H9 (cell line): ENCODE results near the gene CWC15. TPM values are rescaled to one million over a fixed set of nuclear protein-coding genes. Genes with fewer than 3 reads are reported as not detected.

Source experiments
- DNase-seq: peaks from one replicate; pipeline ENCODE4 v3.0.0-alpha.2; 2017
- H2AFZ ChIP-seq: one replicate; pipeline ENCODE4 v1.6.1; 2013; ENCODE audit warnings: mild to moderate bottlenecking, low read length, control low read depth, moderate library complexity
- H2AK5ac ChIP-seq: 2 replicates; pipeline ENCODE4 v1.6.1; 2013; ENCODE audit warnings: low read length, control low read depth, mixed read lengths; ENCODE audit not compliant: insufficient read length
- H2BK120ac ChIP-seq: one replicate; pipeline ENCODE4 v1.6.1; 2013; ENCODE audit warnings: low read depth, mild to moderate bottlenecking, low read length, control low read depth, inconsistent platforms; ENCODE audit not compliant: poor library complexity, severe bottlenecking
- H2BK12ac ChIP-seq: 2 replicates; pipeline ENCODE4 v1.6.1; 2013; ENCODE audit warnings: low read length, control low read depth, mixed read lengths, low read depth; ENCODE audit not compliant: insufficient read length
- H2BK15ac ChIP-seq: 2 replicates; pipeline ENCODE4 v1.6.1; 2013; ENCODE audit warnings: low read depth, low read length, control low read depth
- H2BK20ac ChIP-seq: one replicate; pipeline ENCODE4 v1.6.1; 2013; ENCODE audit warnings: low read depth, mild to moderate bottlenecking, low read length, control low read depth, inconsistent platforms; ENCODE audit not compliant: poor library complexity, severe bottlenecking
- H2BK5ac ChIP-seq: 2 replicates; pipeline ENCODE4 v1.6.1; 2013; ENCODE audit warnings: low read length, control low read depth, mixed read lengths; ENCODE audit not compliant: insufficient read length
- H3K14ac ChIP-seq: 2 replicates; pipeline ENCODE4 v1.6.1; 2013; ENCODE audit warnings: low read length, control low read depth; ENCODE audit not compliant: insufficient read depth
- H3K18ac ChIP-seq: 2 replicates; pipeline ENCODE4 v1.6.1; 2013; ENCODE audit warnings: low read depth, mild to moderate bottlenecking, mixed read lengths, low read length, control low read depth; ENCODE audit not compliant: insufficient read length
- H3K23ac ChIP-seq: 2 replicates; pipeline ENCODE4 v1.6.1; 2013; ENCODE audit warnings: low read length, control low read depth, mixed read lengths, low read depth; ENCODE audit not compliant: insufficient read length
- H3K23me2 ChIP-seq: 2 replicates; pipeline ENCODE4 v1.6.1; 2013; ENCODE audit warnings: low read depth, mild to moderate bottlenecking, mixed read lengths, low read length, control low read depth; ENCODE audit not compliant: insufficient read length, poor library complexity, severe bottlenecking
- H3K27ac ChIP-seq: 2 replicates; pipeline ENCODE4 v1.5.1; 2013; ENCODE audit warnings: low read length, control low read depth, mixed read lengths, low read depth; ENCODE audit not compliant: insufficient read length
- H3K27me3 ChIP-seq: 2 replicates; pipeline ENCODE4 v1.6.1; 2013; ENCODE audit warnings: low read length, control low read depth, inconsistent platforms; ENCODE audit not compliant: insufficient read depth
- H3K4ac ChIP-seq: 2 replicates; pipeline ENCODE4 v1.6.1; 2013; ENCODE audit warnings: low read depth, mild to moderate bottlenecking, control low read depth, inconsistent platforms, low read length, moderate library complexity
- H3K4me1 ChIP-seq: 2 replicates; pipeline ENCODE4 v1.6.1; 2013; ENCODE audit warnings: low read length, control low read depth, inconsistent platforms; ENCODE audit not compliant: insufficient read depth
- H3K4me2 ChIP-seq: 2 replicates; pipeline ENCODE4 v1.6.1; 2013; ENCODE audit warnings: low read length, control low read depth, mixed read lengths; ENCODE audit not compliant: insufficient read length, insufficient read depth
- H3K56ac ChIP-seq: 2 replicates; pipeline ENCODE4 v1.6.1; 2013; ENCODE audit warnings: low read depth, mild to moderate bottlenecking, mixed read lengths, low read length, control low read depth; ENCODE audit not compliant: insufficient read length
- H3K79me1 ChIP-seq: 2 replicates; pipeline ENCODE4 v1.6.1; 2013; ENCODE audit warnings: low read depth, mild to moderate bottlenecking, moderate library complexity, low read length, control low read depth, inconsistent platforms; ENCODE audit not compliant: insufficient read depth, poor library complexity, severe bottlenecking
- H3K79me2 ChIP-seq: 2 replicates; pipeline ENCODE4 v1.6.1; 2013; ENCODE audit warnings: low read length, control low read depth, inconsistent platforms; ENCODE audit not compliant: insufficient read depth
- H3K9ac ChIP-seq: 2 replicates; pipeline ENCODE4 v1.6.1; 2013; ENCODE audit warnings: low read length, control low read depth, mixed read lengths; ENCODE audit not compliant: insufficient read length; ENCODE audit errors: extremely low read depth
- H3K9me3 ChIP-seq: one replicate; pipeline ENCODE4 v1.6.1; 2013; ENCODE audit warnings: low read depth, low read length, inconsistent platforms; ENCODE audit not compliant: control insufficient read depth
- H3T11ph ChIP-seq: one replicate; pipeline ENCODE4 v1.6.1; 2013; ENCODE audit warnings: mild to moderate bottlenecking, low read length, control low read depth, inconsistent platforms
- H4K20me1 ChIP-seq: one replicate; pipeline ENCODE4 v1.6.1; 2013; ENCODE audit not compliant: control insufficient read depth, insufficient read length, insufficient read depth
- H4K5ac ChIP-seq: 2 replicates; pipeline ENCODE4 v1.6.1; 2013; ENCODE audit warnings: low read depth, mild to moderate bottlenecking, mixed read lengths, low read length, control low read depth; ENCODE audit not compliant: insufficient read length
- H4K8ac ChIP-seq: replicated peaks from 2 replicates; pipeline ENCODE4 v1.6.1; 2013; ENCODE audit warnings: low read length, control low read depth, mixed read lengths, low read depth; ENCODE audit not compliant: insufficient read length
- H4K91ac ChIP-seq: 2 replicates; pipeline ENCODE4 v1.6.1; 2013; ENCODE audit warnings: low read depth, mild to moderate bottlenecking, moderate library complexity, mixed read lengths, low read length, control low read depth; ENCODE audit not compliant: insufficient read length
- H3K27ac Mint-ChIP-seq, 3 experiments: 2 replicates in 2 of 3; 3 replicates in 1 of 3; pipeline ENCODE4 v1.8.0; 2020 to 2021; ENCODE audit warnings: mixed read lengths in 3 of 3, mild to moderate bottlenecking in 1 of 3, moderate library complexity in 1 of 3
- H3K27me3 Mint-ChIP-seq: 2 replicates; pipeline ENCODE4 v1.8.0; 2021; ENCODE audit warnings: low read depth, mild to moderate bottlenecking, moderate library complexity, mixed read lengths
- H3K36me3 Mint-ChIP-seq, 3 experiments: 2 replicates in 2 of 3; 3 replicates in 1 of 3; pipeline ENCODE4 v1.8.0; 2020 to 2021; ENCODE audit warnings: low read depth in 3 of 3, mixed read lengths in 3 of 3; ENCODE audit not compliant: insufficient read depth in 1 of 3
- H3K4me1 Mint-ChIP-seq, 2 experiments: 2 replicates each; pipeline ENCODE4 v1.8.0; 2020; ENCODE audit warnings: mixed read lengths in 2 of 2
- H3K4me3 Mint-ChIP-seq, 2 experiments: 2 replicates in 1 of 2; 3 replicates in 1 of 2; pipeline ENCODE4 v1.8.0; 2020 to 2021; ENCODE audit warnings: mild to moderate bottlenecking in 2 of 2, mixed read lengths in 2 of 2, moderate library complexity in 1 of 2
- H3K9me3 Mint-ChIP-seq, 2 experiments: 2 replicates in 1 of 2; 3 replicates in 1 of 2; pipeline ENCODE4 v1.8.0; 2020; ENCODE audit warnings: mild to moderate bottlenecking in 2 of 2, mixed read lengths in 2 of 2, moderate library complexity in 1 of 2
- WGBS: extraction: QIAGEN DNeasy Blood & Tissue Kit; methylation state at CpG from one replicate; pipeline ENCODE4 v1.1.7; 2013; ENCODE audit warnings: missing lambda C conversion rate, low lambda C conversion rate, mixed read lengths; ENCODE audit not compliant: insufficient read length; ENCODE audit errors: extremely low coverage; 5-methylcytosine and 5-hydroxymethylcytosine counted together
- total RNA-seq: library from RNA; stranded (reverse); gene quantifications from 2 replicates; pipeline ENCODE4 v1.2.1, GENCODE V29; 2021
- TF ChIP-seq, protein P1 (sequence below): fragments of 200-600 bp; sonication (generic); conservative IDR thresholded peaks from 3 replicates; pipeline ENCODE4 v1.8.0; 2021; ENCODE audit warnings: antibody characterized with exemption, mild to moderate bottlenecking

Gene CWC15
- total RNA-seq, 1 experiment from 2014 or later, result 76.9 TPM

DNA sequence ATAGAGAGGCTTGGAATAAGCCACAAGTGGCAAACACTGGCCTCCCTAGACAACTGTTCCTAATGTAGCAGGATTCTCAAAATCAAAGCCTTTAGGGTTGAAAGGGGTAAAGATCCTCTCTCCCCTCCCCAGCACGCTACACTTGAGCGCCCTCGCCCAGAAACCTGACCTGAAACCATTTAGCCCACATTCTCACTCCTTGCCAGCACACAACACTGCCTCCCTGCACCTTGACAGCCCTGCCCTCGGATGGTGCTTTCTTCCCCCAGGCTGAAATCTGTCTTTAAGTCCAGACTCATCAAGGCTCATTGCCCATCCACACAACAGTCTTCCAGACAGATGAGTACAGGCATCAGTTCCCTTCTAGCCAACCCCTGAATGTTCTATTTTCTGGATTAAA is 26.5 kb downstream of the CWC15 start:
- Mint-ChIP-seq H3K4me1 (peaks cover 7% of the 10 kb centered on the region in 2 experiments), H3K9me3 (no peaks in the 10 kb centered on the region; a peak in 1 of 5 replicates), H3K36me3 (no peaks in the 10 kb centered on the region), H3K27ac (no peak overlapping the region; a peak in 1 of 7 replicates), H3K4me3 (no peak overlapping the region), H3K27me3 (peaks cover 1% of the 10 kb centered on the region; the same call in 1 of the 2 replicates)
- no peaks in the 10 kb centered on the region for H4K20me1 ChIP-seq
- TF ChIP-seq, protein P1, sequence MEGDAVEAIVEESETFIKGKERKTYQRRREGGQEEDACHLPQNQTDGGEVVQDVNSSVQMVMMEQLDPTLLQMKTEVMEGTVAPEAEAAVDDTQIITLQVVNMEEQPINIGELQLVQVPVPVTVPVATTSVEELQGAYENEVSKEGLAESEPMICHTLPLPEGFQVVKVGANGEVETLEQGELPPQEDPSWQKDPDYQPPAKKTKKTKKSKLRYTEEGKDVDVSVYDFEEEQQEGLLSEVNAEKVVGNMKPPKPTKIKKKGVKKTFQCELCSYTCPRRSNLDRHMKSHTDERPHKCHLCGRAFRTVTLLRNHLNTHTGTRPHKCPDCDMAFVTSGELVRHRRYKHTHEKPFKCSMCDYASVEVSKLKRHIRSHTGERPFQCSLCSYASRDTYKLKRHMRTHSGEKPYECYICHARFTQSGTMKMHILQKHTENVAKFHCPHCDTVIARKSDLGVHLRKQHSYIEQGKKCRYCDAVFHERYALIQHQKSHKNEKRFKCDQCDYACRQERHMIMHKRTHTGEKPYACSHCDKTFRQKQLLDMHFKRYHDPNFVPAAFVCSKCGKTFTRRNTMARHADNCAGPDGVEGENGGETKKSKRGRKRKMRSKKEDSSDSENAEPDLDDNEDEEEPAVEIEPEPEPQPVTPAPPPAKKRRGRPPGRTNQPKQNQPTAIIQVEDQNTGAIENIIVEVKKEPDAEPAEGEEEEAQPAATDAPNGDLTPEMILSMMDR, result no peak
- H3K4me2 ChIP-seq, result no peak overlapping the region
- no peak overlapping the region for H2AFZ ChIP-seq
- H2BK120ac ChIP-seq, result no peak overlapping the region
- H3K79me1 ChIP-seq, result no peaks in the 10 kb centered on the region
- H3K56ac ChIP-seq, result no peak overlapping the region
- no peaks in the 10 kb centered on the region for H3K9me3 ChIP-seq
- no peak overlapping the region for H3K27ac ChIP-seq
- H3K4ac ChIP-seq, result no peak overlapping the region
- H3K23me2 ChIP-seq, result no peaks in the 10 kb centered on the region
- no peak overlapping the region for H3K18ac ChIP-seq
- no peak for DNase-seq
- no peak overlapping the region for H4K8ac ChIP-seq
- H3T11ph ChIP-seq, result no peak overlapping the region
- peaks cover 3% of the 10 kb centered on the region; the same call in 1 of the 2 replicates for H3K4me1 ChIP-seq
- no peaks in the 10 kb centered on the region for H3K79me2 ChIP-seq
- no peak overlapping the region for H4K5ac ChIP-seq
- H2AK5ac ChIP-seq, result no peak overlapping the region
- no peaks in the 10 kb centered on the region for H3K27me3 ChIP-seq
- no peak overlapping the region for H3K14ac ChIP-seq
- H4K91ac ChIP-seq, result no peak overlapping the region
- no peak overlapping the region for H3K23ac ChIP-seq
- no peak overlapping the region for H2BK15ac ChIP-seq
- no peak overlapping the region for H3K9ac ChIP-seq
- no CpG with 5 or more reads among the region's 4 CpGs for whole genome bisulfite sequencing
- no peak overlapping the region for H2BK5ac ChIP-seq
- no peak overlapping the region for H2BK20ac ChIP-seq
- no peak overlapping the region for H2BK12ac ChIP-seq
